Osteoblast (primary cell): Measurements from ENCODE around the gene SLC12A1. TPM values are rescaled to one million over a fixed set of nuclear protein-coding genes. Genes with fewer than 3 reads are reported as not detected.

Experiments
- DNase-seq: peaks from one replicate; pipeline ENCODE4 v3.0.0; 2011; ENCODE audit warnings: low spot score, mixed read lengths; ENCODE audit not compliant: insufficient read length; ENCODE audit errors: missing footprints
- H2AFZ ChIP-seq: 2 replicates; pipeline ENCODE4 v1.6.0; 2011; ENCODE audit warnings: mild to moderate bottlenecking, low read length
- H3K27ac ChIP-seq: 2 replicates; pipeline ENCODE4 v1.5.1; 2011; ENCODE audit warnings: mild to moderate bottlenecking, low read depth, low read length, moderate library complexity
- H3K27me3 ChIP-seq: 2 replicates; pipeline ENCODE4 v1.6.0; 2012; ENCODE audit warnings: mild to moderate bottlenecking, control low read depth, inconsistent platforms, low read length, moderate library complexity; ENCODE audit not compliant: insufficient read depth
- H3K36me3 ChIP-seq: 2 replicates; pipeline ENCODE4 v1.5.1; 2011; ENCODE audit warnings: mild to moderate bottlenecking, low read length, control low read depth, moderate library complexity; ENCODE audit not compliant: insufficient read depth
- H3K4me1 ChIP-seq: 2 replicates; pipeline ENCODE4 v1.5.1; 2011; ENCODE audit warnings: mild to moderate bottlenecking, low read length, control low read depth, moderate library complexity; ENCODE audit not compliant: insufficient read depth
- H3K4me2 ChIP-seq: 2 replicates; pipeline ENCODE4 v1.6.0; 2011; ENCODE audit warnings: mild to moderate bottlenecking, low read length; ENCODE audit not compliant: insufficient read depth
- H3K4me3 ChIP-seq: fragments of 200-600 bp; sonication (generic); 3 replicates; pipeline ENCODE4 v1.5.1; 2012; ENCODE audit warnings: mild to moderate bottlenecking, low read length, inconsistent platforms; ENCODE audit not compliant: insufficient read depth
- H3K79me2 ChIP-seq: 2 replicates; pipeline ENCODE4 v1.6.0; 2012; ENCODE audit warnings: mild to moderate bottlenecking, low read length, control low read depth, inconsistent platforms; ENCODE audit not compliant: insufficient read depth
- H3K9me3 ChIP-seq: 2 replicates; pipeline ENCODE4 v1.5.1; 2011; ENCODE audit warnings: low read depth, low read length, control low read depth
- H4K20me1 ChIP-seq: 2 replicates; pipeline ENCODE4 v1.6.0; 2012; ENCODE audit warnings: mild to moderate bottlenecking, low read length, control low read depth; ENCODE audit not compliant: insufficient read depth
- total RNA-seq: library from RNA; depleted of rRNA; stranded (reverse); fragments of >200 nt; gene quantifications from 2 replicates; pipeline ENCODE4 v1.2.3, GENCODE V29; 2012
- TF ChIP-seq, protein P1 (sequence below): IDR thresholded peaks from 2 replicates; pipeline ENCODE4 v1.5.1; 2011; ENCODE audit warnings: mild to moderate bottlenecking, low read depth, low read length, moderate library complexity; ENCODE audit errors: extremely low read depth

Gene SLC12A1
- total RNA-seq, 1 donor = not detected

DNA sequence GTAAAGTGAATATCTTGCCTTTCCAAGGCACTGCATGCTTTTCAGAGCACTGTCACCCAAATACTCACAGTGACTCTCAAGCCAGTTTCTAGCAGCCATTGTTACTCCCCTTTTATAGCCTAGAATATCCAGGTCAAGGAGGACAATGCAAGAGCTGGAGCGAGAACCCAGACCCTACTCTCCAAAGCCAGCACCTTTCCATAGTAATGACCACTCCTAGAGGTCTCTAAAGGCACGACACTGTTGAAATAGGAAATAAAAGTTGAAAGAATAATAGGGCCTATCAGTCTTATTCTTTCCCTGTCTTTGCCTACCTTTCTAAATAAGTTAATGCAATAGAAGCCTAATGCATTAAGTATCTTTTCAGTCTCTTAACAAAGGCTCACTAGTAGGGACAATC, 91.6 kb downstream of the SLC12A1 start:
- TF ChIP-seq, protein P1, sequence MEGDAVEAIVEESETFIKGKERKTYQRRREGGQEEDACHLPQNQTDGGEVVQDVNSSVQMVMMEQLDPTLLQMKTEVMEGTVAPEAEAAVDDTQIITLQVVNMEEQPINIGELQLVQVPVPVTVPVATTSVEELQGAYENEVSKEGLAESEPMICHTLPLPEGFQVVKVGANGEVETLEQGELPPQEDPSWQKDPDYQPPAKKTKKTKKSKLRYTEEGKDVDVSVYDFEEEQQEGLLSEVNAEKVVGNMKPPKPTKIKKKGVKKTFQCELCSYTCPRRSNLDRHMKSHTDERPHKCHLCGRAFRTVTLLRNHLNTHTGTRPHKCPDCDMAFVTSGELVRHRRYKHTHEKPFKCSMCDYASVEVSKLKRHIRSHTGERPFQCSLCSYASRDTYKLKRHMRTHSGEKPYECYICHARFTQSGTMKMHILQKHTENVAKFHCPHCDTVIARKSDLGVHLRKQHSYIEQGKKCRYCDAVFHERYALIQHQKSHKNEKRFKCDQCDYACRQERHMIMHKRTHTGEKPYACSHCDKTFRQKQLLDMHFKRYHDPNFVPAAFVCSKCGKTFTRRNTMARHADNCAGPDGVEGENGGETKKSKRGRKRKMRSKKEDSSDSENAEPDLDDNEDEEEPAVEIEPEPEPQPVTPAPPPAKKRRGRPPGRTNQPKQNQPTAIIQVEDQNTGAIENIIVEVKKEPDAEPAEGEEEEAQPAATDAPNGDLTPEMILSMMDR = no peak
- Histone ChIP-seq H2AFZ (no peak overlapping the region), H3K4me1 (no peaks in the 10 kb centered on the region), H3K36me3 (no peaks in the 10 kb centered on the region), H3K4me3 (no peak overlapping the region), H3K4me2 (no peak overlapping the region), H3K27ac (no peak overlapping the region), H3K27me3 (no peaks in the 10 kb centered on the region), H4K20me1 (no peaks in the 10 kb centered on the region), H3K9me3 (no peaks in the 10 kb centered on the region), H3K79me2 (no peaks in the 10 kb centered on the region)
- no peak for DNase-seq

DNA sequence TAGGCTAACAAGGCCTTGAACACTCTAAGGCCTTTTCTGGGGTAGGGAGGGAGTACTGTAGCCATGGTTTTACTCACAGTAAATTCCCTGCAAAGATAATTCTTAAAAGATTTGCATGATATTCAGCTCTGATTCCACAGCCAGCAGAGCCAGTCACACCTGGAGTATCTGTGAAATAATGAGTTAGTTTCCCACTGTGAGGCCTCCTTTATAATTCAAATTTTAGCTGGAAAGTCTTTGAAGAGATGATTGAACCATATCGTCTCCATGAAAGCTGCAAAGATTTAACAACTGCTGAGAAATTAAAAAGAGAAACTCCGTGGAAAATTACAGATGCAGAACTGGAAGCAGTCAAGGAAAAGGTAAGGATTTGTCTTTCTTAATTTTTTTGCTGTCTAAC, 92.8 kb downstream of the SLC12A1 start:
- no peak overlapping the region for H3K4me2 ChIP-seq
- no peaks in the 10 kb centered on the region for H3K27me3 ChIP-seq
- H3K79me2 ChIP-seq = no peaks in the 10 kb centered on the region
- no peak for DNase-seq
- no peaks in the 10 kb centered on the region for H3K9me3 ChIP-seq
- no peaks in the 10 kb centered on the region for H4K20me1 ChIP-seq
- H3K4me1 ChIP-seq = no peaks in the 10 kb centered on the region
- H3K27ac ChIP-seq = no peak overlapping the region
- H3K4me3 ChIP-seq = no peak overlapping the region
- TF ChIP-seq, protein P1 = no peak
- H2AFZ ChIP-seq = no peak overlapping the region
- H3K36me3 ChIP-seq = no peaks in the 10 kb centered on the region

DNA sequence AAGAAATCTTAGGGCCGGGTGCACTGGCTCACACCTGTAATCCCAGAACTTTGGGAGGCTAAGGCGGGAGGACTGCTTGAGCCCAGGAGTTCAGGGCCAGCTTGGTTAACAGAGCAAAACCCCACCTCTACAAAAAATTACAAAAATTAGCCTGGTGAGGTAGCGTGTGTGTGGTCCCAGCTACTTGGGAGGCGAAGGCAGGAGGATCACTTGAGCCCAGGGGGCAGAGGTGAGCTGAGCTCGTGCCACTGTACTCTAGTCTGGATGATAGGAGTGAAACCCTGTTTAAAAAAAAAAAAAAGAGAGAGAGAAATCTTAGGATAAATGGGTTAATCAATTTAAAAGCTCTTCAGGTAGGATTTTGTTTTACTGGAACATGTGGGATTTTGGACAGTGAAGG, 93.9 kb downstream of the SLC12A1 start:
- Histone ChIP-seq H3K36me3 (no peaks in the 10 kb centered on the region), H3K27ac (no peak overlapping the region), H4K20me1 (no peaks in the 10 kb centered on the region), H3K9me3 (no peaks in the 10 kb centered on the region), H3K4me2 (no peak overlapping the region), H3K4me3 (no peak overlapping the region), H3K4me1 (no peaks in the 10 kb centered on the region), H3K79me2 (no peaks in the 10 kb centered on the region), H2AFZ (no peak overlapping the region), H3K27me3 (no peaks in the 10 kb centered on the region)
- TF ChIP-seq, protein P1 = no peak
- DNase-seq = no peak

DNA sequence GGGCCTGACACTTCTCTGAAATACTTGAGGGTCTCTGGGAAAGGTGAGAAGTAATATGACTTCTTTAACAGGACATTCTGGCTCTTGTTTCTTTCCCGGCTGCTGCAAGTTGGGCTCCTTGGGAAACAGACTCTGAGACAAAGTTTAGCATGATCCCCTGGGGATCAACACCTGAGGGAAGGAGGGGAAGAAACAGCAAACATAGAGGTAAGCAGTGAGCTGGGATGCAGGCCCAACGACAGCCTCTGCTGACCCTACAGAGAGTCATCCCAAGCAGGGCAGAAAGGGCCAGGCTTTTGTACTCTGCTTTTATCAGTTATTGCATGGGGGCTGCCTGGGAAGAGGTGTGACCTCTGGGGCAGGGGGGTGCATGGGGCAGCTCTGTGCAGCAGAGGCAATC, 98.3 kb downstream of the SLC12A1 start:
- no peaks in the 10 kb centered on the region for H3K27me3 ChIP-seq

More for the DNA sequence above, 98.3 kb downstream of the SLC12A1 start:
- Histone ChIP-seq H3K79me2 (no peaks in the 10 kb centered on the region), H3K9me3 (no peaks in the 10 kb centered on the region), H3K4me3 (no peak overlapping the region), H2AFZ (no peak overlapping the region), H3K27ac (no peak overlapping the region), H4K20me1 (no peaks in the 10 kb centered on the region), H3K4me1 (no peaks in the 10 kb centered on the region), H3K36me3 (no peaks in the 10 kb centered on the region), H3K4me2 (no peak overlapping the region)
- no peak for DNase-seq
- TF ChIP-seq, protein P1 = no peak
